Testis (tissue), 2 donors: ENCODE data around the gene CUTC.
"Not testable (repeated sequence)": the region's sequence is repeated elsewhere in the genome, so short reads cannot be mapped to it uniquely, and the experiment has no call there.

Experiments used
- CTCF ChIP-seq, 3 experiments: fragments of 450-650 bp in 2 of 3; fragments of 200-600 bp in 1 of 3; sonication (generic) in 1 of 3; IDR thresholded peaks; one replicate each; pipeline ENCODE4 v1.5.1; 2016 to 2019; ENCODE audit warnings: antibody characterized with exemption in 3 of 3, mild to moderate bottlenecking in 2 of 3, moderate library complexity in 1 of 3
- POLR2A ChIP-seq: fragments of 450-650 bp; IDR thresholded peaks from one replicate; pipeline ENCODE4 v1.6.1; 2017; ENCODE audit warnings: antibody characterized with exemption, mild to moderate bottlenecking, moderate library complexity

DNA sequence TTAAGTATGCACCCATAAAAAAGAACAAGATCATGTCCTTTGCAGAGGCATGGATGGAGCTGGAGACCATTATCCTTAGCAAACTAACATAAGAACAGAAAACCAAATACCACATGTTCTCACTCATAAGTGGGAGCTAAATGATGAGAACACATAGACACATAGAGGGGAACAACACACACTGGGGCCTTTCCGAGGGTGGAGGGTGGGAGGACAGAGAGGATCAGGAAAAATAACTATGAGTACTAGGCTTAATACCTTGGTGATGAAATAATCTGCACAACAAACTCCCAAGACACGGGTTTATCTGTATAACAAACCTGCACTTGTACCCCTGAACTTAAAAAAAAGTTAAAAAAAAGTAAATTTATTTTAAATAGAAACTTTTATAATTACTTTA is 14.1 kb downstream of the CUTC start:
- not testable (repeated sequence) for TF ChIP-seq POLR2A; CTCF (IDR thresholded peaks at IDR 0.05)
